Measurements from ENCODE around the gene ZNF827.

Gene ZNF827

GRCh38 chr4:145933134-145933533 lies 5.5 kb downstream of the ZNF827 start:
- no peak for DNase-seq (ENCODE audit: low spot score)

- DNase-seq (ENCODE audit: low spot score) = no peak
Measured at GRCh38 chr4:145931403-145931802, 7.2 kb downstream of the ZNF827 start.

GRCh38 chr4:145930592-145930991 lies 8.0 kb downstream of the ZNF827 start:
- no peak for DNase-seq (ENCODE audit: low spot score)

- no peak for DNase-seq (ENCODE audit: low spot score)
Measured at GRCh38 chr4:145929415-145930178, 9.0 kb downstream of the ZNF827 start.

GRCh38 chr4:145928748-145929147 lies 9.9 kb downstream of the ZNF827 start:
- DNase-seq (ENCODE audit: low spot score) = no peak

GRCh38 chr4:145927030-145927429 lies 11.6 kb downstream of the ZNF827 start:
- no peak for DNase-seq (ENCODE audit: low spot score)

GRCh38 chr4:145921231-145921630 lies 17.4 kb downstream of the ZNF827 start:
- DNase-seq (ENCODE audit: low spot score) = no peak

- no peak for DNase-seq (ENCODE audit: low spot score)
Measured at GRCh38 chr4:145920205-145920604, 18.4 kb downstream of the ZNF827 start.

GRCh38 chr4:145912376-145912775 lies 26.2 kb downstream of the ZNF827 start:
- no peak for DNase-seq (ENCODE audit: low spot score)

- DNase-seq (ENCODE audit: low spot score) = no peak
Measured at GRCh38 chr4:145909773-145910172, 28.9 kb downstream of the ZNF827 start.

GRCh38 chr4:145909281-145909715 lies 29.3 kb downstream of the ZNF827 start:
- no peak for DNase-seq (ENCODE audit: low spot score)

- no peak for DNase-seq (ENCODE audit: low spot score)
Measured at GRCh38 chr4:145907812-145908211, 30.8 kb downstream of the ZNF827 start.

- no peak for DNase-seq (ENCODE audit: low spot score)
Measured at GRCh38 chr4:145907390-145907789, 31.2 kb downstream of the ZNF827 start.

GRCh38 chr4:145904413-145905177 lies 34.0 kb downstream of the ZNF827 start:
- no peak for DNase-seq (ENCODE audit: low spot score)

GRCh38 chr4:145902522-145902921 lies 36.1 kb downstream of the ZNF827 start:
- no peak for DNase-seq (ENCODE audit: low spot score)

- DNase-seq (ENCODE audit: low spot score) = no peak
Measured at GRCh38 chr4:145899886-145900460, 38.6 kb downstream of the ZNF827 start.

- no peak for DNase-seq (ENCODE audit: low spot score)
Measured at GRCh38 chr4:145898926-145899531, 39.6 kb downstream of the ZNF827 start.

- no peak for DNase-seq (ENCODE audit: low spot score)
Measured at GRCh38 chr4:145898466-145898865, 40.2 kb downstream of the ZNF827 start.

- no peak for DNase-seq (ENCODE audit: low spot score)
Measured at GRCh38 chr4:145895056-145895455, 43.6 kb downstream of the ZNF827 start.

- DNase-seq (ENCODE audit: low spot score) = no peak
Measured at GRCh38 chr4:145891958-145892357, 46.7 kb downstream of the ZNF827 start.

GRCh38 chr4:145890689-145891088 lies 47.9 kb downstream of the ZNF827 start:
- no peak for DNase-seq (ENCODE audit: low spot score)

- DNase-seq (ENCODE audit: low spot score) = no peak
Measured at GRCh38 chr4:145888393-145888792, 50.2 kb downstream of the ZNF827 start.

Data from hematopoietic multipotent progenitor cell treated with erythropoietin and hydrocortisone succinate and interleukin-3 and kit ligand, for 15 days (in vitro differentiated cells).